GM21367 (cell line): Measurements from ENCODE around the gene NRXN2.

Experiments
- ATAC-seq: cut with Tn5 transposase; IDR thresholded peaks from one replicate; pipeline ENCODE4 v1.9.1; 2021; ENCODE audit not compliant: unreplicated experiment

NRXN2 gene

GRCh38 chr11:64722141-64723065 is 594 bp downstream of the NRXN2 start:
- ATAC-seq = no peak

- no peak for ATAC-seq
These were observed 1.7 kb downstream of the NRXN2 start for GRCh38 chr11:64721359-64721699.

GRCh38 chr11:64720640-64721358 is 2.2 kb downstream of the NRXN2 start:
- no peak for ATAC-seq

GRCh38 chr11:64720167-64720566 is 2.8 kb downstream of the NRXN2 start:
- ATAC-seq = no peak

- ATAC-seq = no peak
These were observed 3.6 kb downstream of the NRXN2 start for GRCh38 chr11:64719406-64719805.

GRCh38 chr11:64718780-64719124 is 4.2 kb downstream of the NRXN2 start:
- ATAC-seq = no peak

GRCh38 chr11:64718084-64718779 is 4.8 kb downstream of the NRXN2 start:
- ATAC-seq = no peak

GRCh38 chr11:64717268-64717578 is 5.8 kb downstream of the NRXN2 start:
- no peak for ATAC-seq

GRCh38 chr11:64716473-64717267 is 6.3 kb downstream of the NRXN2 start:
- no peak for ATAC-seq

- no peak for ATAC-seq
These were observed 7.1 kb downstream of the NRXN2 start for GRCh38 chr11:64715756-64716472.

- ATAC-seq = no peak
These were observed 7.9 kb downstream of the NRXN2 start for GRCh38 chr11:64715110-64715509.

GRCh38 chr11:64714666-64715065 is 8.3 kb downstream of the NRXN2 start:
- ATAC-seq = no peak

- no peak for ATAC-seq
These were observed 9.1 kb downstream of the NRXN2 start for GRCh38 chr11:64713781-64714363.

- ATAC-seq = no peak
These were observed 9.8 kb downstream of the NRXN2 start for GRCh38 chr11:64713016-64713707.

GRCh38 chr11:64712430-64713015 is 10.5 kb downstream of the NRXN2 start:
- ATAC-seq = no peak

- ATAC-seq = no peak
These were observed 11.0 kb downstream of the NRXN2 start for GRCh38 chr11:64711956-64712362.

- no peak for ATAC-seq
These were observed 11.7 kb downstream of the NRXN2 start for GRCh38 chr11:64711138-64711955.

- no peak for ATAC-seq
These were observed 12.4 kb downstream of the NRXN2 start for GRCh38 chr11:64710418-64711137.
